IMR-90 (cell line): ENCODE measurements around the gene GNAT2. TPM values are rescaled to one million over a fixed set of nuclear protein-coding genes. Genes with fewer than 3 reads are reported as not detected.

Source experiments
- ATAC-seq: fragments of 200-7000 bp; cut with Tn5 transposase; 2 replicates; pipeline ENCODE4 v1.9.1; 2020; ENCODE audit warnings: low read depth, mild to moderate bottlenecking, moderate library complexity
- BruUV-seq: library from RNA; stranded (reverse); fragments of 400-500 nt; replicated peaks from 2 replicates; lab custom pipeline; 2021; lab: Mats Ljungman, UMichigan
- CTCF ChIA-PET: fragments of 300-600 bp; formaldehyde crosslinking; extraction: SDS; loops from one replicate; lab custom pipeline; 2021; ENCODE audit warnings: antibody characterized with exemption; lab: Yijun Ruan, JAX
- POLR2A ChIA-PET: fragments of 300-600 bp; sonication (Branson Sonifier 250); formaldehyde crosslinking; loops from one replicate; lab custom pipeline; 2022; ENCODE audit warnings: antibody characterized with exemption; ENCODE audit not compliant: unreplicated experiment; lab: Charles Lee
- DNase-seq: peaks from one replicate; pipeline ENCODE4 v3.0.0; 2013
- H2AFZ ChIP-seq: replicated peaks from 2 replicates; pipeline ENCODE3; 2013; ENCODE audit warnings: low read length, mild to moderate bottlenecking; ENCODE audit not compliant: poor library complexity
- H2AK5ac ChIP-seq: 2 replicates; pipeline ENCODE4 v1.6.1; 2013; ENCODE audit warnings: low read depth, low read length, inconsistent platforms
- H2AK9ac ChIP-seq: replicated peaks from 2 replicates; pipeline ENCODE3; 2013; ENCODE audit warnings: mild to moderate bottlenecking, low read depth, low read length, moderate library complexity; ENCODE audit not compliant: poor library complexity
- H2BK120ac ChIP-seq: 2 replicates; pipeline ENCODE4 v1.6.1; 2013; ENCODE audit warnings: low read depth, low read length, inconsistent platforms
- H2BK15ac ChIP-seq: 3 replicates; pipeline ENCODE4 v1.6.1; 2013; ENCODE audit warnings: low read depth, low read length, inconsistent platforms
- H2BK20ac ChIP-seq: 2 replicates; pipeline ENCODE4 v1.6.1; 2013; ENCODE audit warnings: low read depth, mild to moderate bottlenecking, inconsistent platforms, low read length, moderate library complexity
- H2BK5ac ChIP-seq: 2 replicates; pipeline ENCODE4 v1.6.1; 2013; ENCODE audit warnings: mild to moderate bottlenecking, low read depth, low read length, inconsistent platforms; ENCODE audit not compliant: poor library complexity, severe bottlenecking
- H3K14ac ChIP-seq: replicated peaks from 2 replicates; pipeline ENCODE4 v1.6.1; 2013; ENCODE audit warnings: low read depth, low read length, inconsistent platforms
- H3K18ac ChIP-seq: 2 replicates; pipeline ENCODE4 v1.6.1; 2013; ENCODE audit warnings: low read depth, low read length, control low read depth
- H3K23ac ChIP-seq: 2 replicates; pipeline ENCODE4 v1.6.1; 2013; ENCODE audit warnings: low read depth, low read length, inconsistent platforms
- H3K27ac ChIP-seq: 2 replicates; pipeline ENCODE4 v1.5.1; 2013; ENCODE audit warnings: mild to moderate bottlenecking, control low read depth, low read length; ENCODE audit not compliant: insufficient read depth
- H3K27me3 ChIP-seq: 2 replicates; pipeline ENCODE4 v1.6.1; 2013; ENCODE audit warnings: low read length; ENCODE audit not compliant: control insufficient read depth, insufficient read depth
- H3K36me3 ChIP-seq: 2 replicates; pipeline ENCODE4 v1.6.1; 2013; ENCODE audit warnings: low read length, mixed read lengths; ENCODE audit not compliant: control insufficient read depth, insufficient read depth
- H3K4ac ChIP-seq: 2 replicates; pipeline ENCODE4 v1.6.1; 2013; ENCODE audit warnings: low read depth, low read length, inconsistent platforms
- H3K4me1 ChIP-seq: 2 replicates; pipeline ENCODE4 v1.6.1; 2013; ENCODE audit warnings: low read length, mixed read lengths; ENCODE audit not compliant: control insufficient read depth, insufficient read depth
- H3K4me2 ChIP-seq: 2 replicates; pipeline ENCODE4 v1.6.1; 2013; ENCODE audit warnings: low read depth, mild to moderate bottlenecking, control low read depth, low read length, moderate library complexity
- H3K4me3 ChIP-seq: 2 replicates; pipeline ENCODE4 v1.5.1; 2013; ENCODE audit warnings: low read depth, mild to moderate bottlenecking, control low read depth, low read length, moderate library complexity; ENCODE audit not compliant: insufficient read depth
- H3K56ac ChIP-seq: 2 replicates; pipeline ENCODE4 v1.6.1; 2013; ENCODE audit warnings: low read length, inconsistent platforms; ENCODE audit not compliant: insufficient read depth; ENCODE audit errors: extremely low read depth
- H3K79me1 ChIP-seq, 2 experiments: 2 replicates each; pipeline ENCODE4 v1.6.1; 2013; ENCODE audit warnings: low read length in 2 of 2, inconsistent platforms in 1 of 2, low read depth in 1 of 2
- H3K9ac ChIP-seq: 2 replicates; pipeline ENCODE4 v1.6.1; 2013; ENCODE audit warnings: low read depth, low read length, control low read depth
- H3K9me1 ChIP-seq: 2 replicates; pipeline ENCODE4 v1.6.1; 2013; ENCODE audit warnings: low read length, inconsistent platforms; ENCODE audit not compliant: insufficient read depth
- H3K9me3 ChIP-seq: 2 replicates; pipeline ENCODE4 v1.6.1; 2013; ENCODE audit warnings: low read length; ENCODE audit not compliant: control insufficient read depth, insufficient read depth
- H4K20me1 ChIP-seq: 2 replicates; pipeline ENCODE4 v1.6.1; 2013; ENCODE audit warnings: low read length, inconsistent platforms; ENCODE audit not compliant: insufficient read depth
- H4K5ac ChIP-seq: 2 replicates; pipeline ENCODE4 v1.6.1; 2013; ENCODE audit warnings: mild to moderate bottlenecking, low read depth, low read length, control low read depth
- H4K8ac ChIP-seq, 2 experiments: 2 replicates each; pipeline ENCODE4 v1.6.1; 2013; ENCODE audit warnings: low read depth in 2 of 2, low read length in 2 of 2, control low read depth in 1 of 2, inconsistent platforms in 1 of 2
- H4K91ac ChIP-seq: 2 replicates; pipeline ENCODE4 v1.6.1; 2013; ENCODE audit warnings: low read depth, low read length, inconsistent platforms; ENCODE audit not compliant: insufficient read depth
- FOS ChIP-seq: fragments of 150-350 bp; IDR thresholded peaks from 2 replicates; pipeline ENCODE4 v1.6.1; 2016; ENCODE audit warnings: low read depth, low read length
- MAFK ChIP-seq: IDR thresholded peaks from 2 replicates; pipeline ENCODE4 v1.6.1; 2012; ENCODE audit warnings: low read depth, low read length, improper control_type of control experiment
- MXI1 ChIP-seq: IDR thresholded peaks from 2 replicates; pipeline ENCODE4 v1.6.1; 2012; ENCODE audit warnings: low read depth, mild to moderate bottlenecking, low read length, moderate library complexity, borderline replicate concordance
- WGBS, 2 experiments: methylation state at CpG; one replicate each; pipeline versions ENCODE4 v1.1.5 to v1.1.7; 2013; ENCODE audit warnings: missing lambda C conversion rate in 2 of 2; ENCODE audit not compliant: insufficient read length in 1 of 2; ENCODE audit errors: extremely low coverage in 2 of 2; 5-methylcytosine and 5-hydroxymethylcytosine counted together
- dilution Hi-C: fragments of 300-500 bp; cut with HindIII; formaldehyde crosslinking; loops from one replicate; pipeline ENCODE4 v1.14.3; 2018; ENCODE audit warnings: low sequenced_read_pairs; ENCODE audit not compliant: unreplicated experiment
- in situ Hi-C: fragments of 300-500 bp; cut with MboI; formaldehyde crosslinking; loops from 3 replicates; pipeline ENCODE4 v1.14.3; 2019; ENCODE audit warnings: low sequenced_read_pairs, inconsistent platforms, mixed read lengths
- intact Hi-C: fragments of 100-400 bp; cut with micrococcal nuclease; formaldehyde crosslinking; loops from 2 replicates; pipeline ENCODE4 v1.10.0; 2022
- polyA plus RNA-seq, 3 experiments: library from polyadenylated mRNA; depleted of rRNA; stranded (reverse); fragments of >200 nt; gene quantifications; 2 replicates each; pipeline ENCODE4 v1.2.3, GENCODE V29; 2012; ENCODE audit warnings: low replicate concordance in 1 of 3
- total RNA-seq: library from RNA; depleted of rRNA; stranded (reverse); fragments of >200 nt; gene quantifications from 2 replicates; pipeline ENCODE4 v1.2.3, GENCODE V29; 2012

The GNAT2 gene
- total and polyA plus RNA-seq, 2 of the 4 experiments (the other 2 are of a cell fraction) = 0.17 to 0.36 TPM

DNA sequence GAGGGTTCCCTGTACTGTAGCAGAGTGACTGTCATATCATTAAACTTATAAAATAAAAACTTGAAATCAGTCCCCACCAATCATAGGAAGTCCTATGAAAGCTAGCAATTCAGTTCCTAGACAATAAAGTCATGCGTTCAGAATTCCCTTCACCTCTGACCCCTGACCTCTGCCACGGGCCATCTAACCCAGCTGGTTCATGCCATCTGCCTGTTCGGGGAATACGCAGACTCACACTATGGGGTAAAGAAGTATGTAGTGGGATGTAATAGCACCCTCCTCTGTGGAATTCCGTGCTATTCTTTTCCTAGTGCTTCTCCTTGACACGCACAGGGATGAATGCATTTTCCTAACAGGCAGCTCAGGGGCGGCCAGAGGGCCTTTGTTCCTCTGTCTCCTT is 38.6 kb upstream of the GNAT2 start:
- Histone ChIP-seq H3K9ac (no peak overlapping the region), H3K18ac (no peak overlapping the region), H3K4me1 (no peaks in the 10 kb centered on the region; the same call in 1 of the 2 replicates), H3K4me2 (no peak overlapping the region), H4K5ac (no peak overlapping the region), H3K27ac (no peak overlapping the region), H3K9me1 (peaks cover 9% of the 10 kb centered on the region), H2BK15ac (no peak overlapping the region), H4K8ac (no peak overlapping the region), H3K4ac (no peak overlapping the region), H3K4me3 (no peak overlapping the region), H2BK120ac (no peak overlapping the region), H2AFZ (no peak overlapping the region), H2AK5ac (no peak overlapping the region), H3K9me3 (no peaks in the 10 kb centered on the region), H3K23ac (no peak overlapping the region), H2AK9ac (no peak overlapping the region), H2BK20ac (no peak overlapping the region), H3K56ac (no peak overlapping the region), H4K91ac (no peak overlapping the region), H4K20me1 (no peaks in the 10 kb centered on the region), H3K79me1 (peaks cover 0 to 10% of the 10 kb centered on the region in 2 experiments; a peak in 3 of 4 replicates), H3K14ac (no peak overlapping the region), H3K36me3 (peaks cover 16% of the 10 kb centered on the region; the same call in 1 of the 2 replicates), H2BK5ac (no peak overlapping the region), H3K27me3 (no peaks in the 10 kb centered on the region)
- CTCF ChIA-PET = no interaction called here
- no peak for ATAC-seq
- intact Hi-C loops = no loop called here
- BruUV-seq = no TSS peak
- no peak for DNase-seq
- in situ Hi-C loops = no loop called here
- TF ChIP-seq MXI1 = no peak
- TF ChIP-seq FOS = no peak
- TF ChIP-seq MAFK = no peak
- POLR2A ChIA-PET = no interaction called here
- no CpG with 5 or more reads among the region's 7 CpGs for WGBS, 2 experiments
- dilution Hi-C loops = no loop called here
